ENCODE measurements around the gene ANKRD44. TPM values are rescaled to one million over a fixed set of nuclear protein-coding genes. Genes with fewer than 3 reads are reported as not detected.

The ANKRD44 gene
- total RNA-seq, 1 experiment from 2014 or later: 0.66 TPM

DNA sequence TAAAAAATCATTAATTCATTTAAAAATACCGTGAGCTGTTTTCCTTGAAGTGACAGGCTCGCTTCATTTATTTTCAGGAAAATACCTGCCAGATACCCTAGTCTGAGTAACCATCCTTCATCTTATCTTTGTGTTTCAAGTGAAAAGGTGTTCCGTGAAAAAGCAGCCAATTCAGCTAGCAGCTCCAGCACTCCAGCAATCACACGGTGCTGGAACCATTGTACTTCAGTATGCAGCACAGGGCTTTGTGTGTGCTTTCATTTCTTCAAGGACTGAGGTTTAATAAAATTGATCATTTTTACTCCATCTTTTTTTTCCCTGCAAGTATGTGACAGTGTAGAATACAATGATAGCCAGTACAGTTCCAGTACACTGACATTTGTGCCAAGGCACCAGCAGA is 344.9 kb downstream of the ANKRD44 start:
- DNase-seq: no peak
- no peak overlapping the region for H3K4me3 ChIP-seq
- no peaks in the 10 kb centered on the region for H3K36me3 ChIP-seq
- no peaks in the 10 kb centered on the region for H3K27me3 ChIP-seq
- H3K9me3 ChIP-seq: no peaks in the 10 kb centered on the region

DNA sequence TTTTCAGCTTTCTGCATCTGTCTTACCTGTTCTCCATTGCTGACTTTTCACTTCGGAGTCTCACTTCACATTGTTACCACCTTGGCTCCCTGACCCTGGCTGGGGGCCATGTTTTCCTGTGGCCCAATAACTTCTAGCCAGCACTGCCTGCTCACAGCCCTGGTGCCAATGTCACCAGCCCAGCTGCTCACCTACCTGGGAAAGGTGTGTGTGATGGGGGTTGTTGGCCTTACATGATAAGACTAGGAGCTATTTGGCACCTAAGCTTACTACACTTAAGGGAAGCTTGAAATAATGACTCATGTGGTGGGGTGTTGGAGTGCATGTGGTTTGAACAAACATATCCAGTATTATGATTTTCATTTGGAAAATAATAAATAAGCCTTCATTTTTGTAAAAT is 346.6 kb downstream of the ANKRD44 start:
- no peaks in the 10 kb centered on the region for H3K9me3 ChIP-seq
- no peak overlapping the region for H3K4me3 ChIP-seq
- H3K27me3 ChIP-seq: no peaks in the 10 kb centered on the region
- H3K36me3 ChIP-seq: no peaks in the 10 kb centered on the region
- no peak for DNase-seq

DNA sequence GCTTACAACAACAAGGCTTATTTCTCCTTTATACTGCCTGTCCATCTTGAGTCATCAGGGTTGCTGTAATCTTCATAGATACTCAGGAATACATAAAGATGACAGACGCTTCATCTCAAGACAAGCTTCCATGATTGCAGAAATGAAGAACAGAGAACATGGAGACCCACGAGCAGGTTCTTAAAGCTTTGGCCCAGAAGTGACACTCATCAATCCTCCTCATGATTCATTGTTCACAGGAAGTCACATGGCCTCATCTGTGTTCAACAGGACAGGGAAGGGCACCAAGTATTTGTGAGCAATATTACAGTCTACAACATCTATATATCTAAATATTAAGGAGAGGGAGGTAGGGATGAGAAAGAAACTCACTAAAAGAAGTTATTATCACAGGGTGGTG is 347.5 kb downstream of the ANKRD44 start:
- no peak for DNase-seq

DNA sequence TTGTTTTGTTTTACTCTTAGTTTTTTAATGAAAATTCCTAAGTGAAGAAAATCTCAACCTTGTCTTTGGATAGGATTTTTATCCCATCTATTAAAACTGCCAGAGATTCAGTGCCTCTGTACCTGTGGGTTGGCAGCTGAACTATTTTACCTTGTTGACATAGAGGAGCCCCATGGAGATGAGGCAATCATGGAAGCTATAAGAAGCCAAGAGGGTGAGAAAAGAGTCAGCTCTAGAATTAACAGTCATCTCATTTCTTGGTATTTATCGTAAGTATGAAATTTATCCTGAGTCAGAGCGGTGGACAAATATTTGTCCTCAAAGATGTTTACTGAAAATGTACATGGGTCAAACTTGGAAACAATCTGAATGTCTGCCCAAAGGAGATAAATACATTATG is 348.3 kb downstream of the ANKRD44 start:
- Histone ChIP-seq H3K9me3 (no peaks in the 10 kb centered on the region), H3K4me3 (no peak overlapping the region), H3K36me3 (no peaks in the 10 kb centered on the region), H3K27me3 (no peaks in the 10 kb centered on the region)
- DNase-seq: no peak

More for the DNA sequence above, 347.5 kb downstream of the ANKRD44 start:
- no peak overlapping the region for H3K4me3 ChIP-seq
- no peaks in the 10 kb centered on the region for H3K36me3 ChIP-seq
- no peaks in the 10 kb centered on the region for H3K9me3 ChIP-seq
- no peaks in the 10 kb centered on the region for H3K27me3 ChIP-seq

DNA sequence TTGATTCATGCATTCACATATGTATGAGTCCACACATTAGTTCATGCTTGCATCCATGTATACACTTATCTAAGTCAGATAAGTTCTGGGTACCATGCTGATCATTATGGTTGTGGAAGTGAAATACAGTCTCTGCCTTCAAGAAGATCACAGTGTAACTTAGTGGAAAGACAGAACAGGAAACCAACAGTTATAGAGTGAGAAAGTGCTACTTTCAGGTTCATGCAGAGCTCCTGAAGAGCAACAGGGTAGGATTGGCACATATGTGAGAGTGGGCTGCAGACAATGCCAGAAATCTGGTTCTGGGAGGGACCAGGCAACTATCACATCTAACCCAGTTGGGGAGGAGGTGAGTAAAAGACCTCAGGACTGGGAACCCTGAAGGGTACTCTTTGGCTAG is 348.7 kb downstream of the ANKRD44 start:
- no peak for DNase-seq
- Histone ChIP-seq H3K4me3 (no peak overlapping the region), H3K36me3 (no peaks in the 10 kb centered on the region), H3K9me3 (no peaks in the 10 kb centered on the region), H3K27me3 (no peaks in the 10 kb centered on the region)

DNA sequence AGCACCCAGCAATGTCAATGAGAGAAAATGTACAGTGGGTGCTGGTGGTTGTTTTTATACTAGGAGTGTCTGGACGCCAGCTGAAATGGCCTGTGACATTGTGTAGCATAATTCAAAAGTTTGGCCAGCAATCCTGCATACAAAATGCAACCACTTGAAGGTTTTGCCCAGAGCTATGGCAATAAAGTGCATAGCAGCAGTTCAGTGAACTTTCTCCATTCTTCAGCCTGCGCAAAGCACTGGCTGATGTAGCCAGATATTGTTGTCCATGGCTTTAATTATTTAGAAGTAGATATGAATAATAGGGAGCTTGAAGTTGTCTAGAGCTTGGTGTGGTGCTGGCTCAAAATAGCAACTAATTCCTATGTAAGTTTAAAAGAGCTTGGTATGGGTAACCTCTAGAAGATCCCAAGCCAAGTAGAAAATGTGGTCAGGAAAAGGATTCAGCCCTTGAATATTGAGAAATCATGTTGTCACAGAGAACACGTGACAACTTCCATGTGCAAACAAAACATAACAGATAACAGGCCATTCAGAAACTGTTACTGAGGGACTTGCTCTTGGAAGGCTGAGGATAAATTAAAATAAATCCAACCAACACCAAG is 350.7 kb downstream of the ANKRD44 start:
- H3K9me3 ChIP-seq: no peaks in the 10 kb centered on the region
- DNase-seq: no peak
- no peaks in the 10 kb centered on the region for H3K27me3 ChIP-seq
- H3K36me3 ChIP-seq: no peaks in the 10 kb centered on the region
- no peak overlapping the region for H3K4me3 ChIP-seq

DNA sequence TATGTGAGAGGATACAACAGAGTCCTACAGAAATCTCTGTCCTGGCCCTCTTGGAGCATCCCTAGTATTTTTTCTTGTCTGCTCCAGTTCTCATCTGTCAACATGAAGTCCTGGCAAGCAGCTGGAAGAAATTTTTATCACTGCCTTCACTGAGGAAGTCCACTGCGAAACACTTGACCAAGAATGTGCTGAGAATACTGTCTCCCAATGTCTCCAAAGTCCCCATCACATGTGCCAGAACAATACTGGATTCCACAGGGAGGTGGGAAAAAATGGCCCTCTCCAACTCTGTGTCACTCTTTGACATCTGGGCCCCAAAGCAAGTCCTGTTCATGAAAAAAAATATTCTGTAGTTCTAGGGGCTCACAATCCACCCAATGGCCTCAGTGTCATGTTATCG is 351.3 kb downstream of the ANKRD44 start:
- no peak for DNase-seq
- Histone ChIP-seq H3K4me3 (no peak overlapping the region), H3K27me3 (no peaks in the 10 kb centered on the region), H3K36me3 (no peaks in the 10 kb centered on the region), H3K9me3 (no peaks in the 10 kb centered on the region)

DNA sequence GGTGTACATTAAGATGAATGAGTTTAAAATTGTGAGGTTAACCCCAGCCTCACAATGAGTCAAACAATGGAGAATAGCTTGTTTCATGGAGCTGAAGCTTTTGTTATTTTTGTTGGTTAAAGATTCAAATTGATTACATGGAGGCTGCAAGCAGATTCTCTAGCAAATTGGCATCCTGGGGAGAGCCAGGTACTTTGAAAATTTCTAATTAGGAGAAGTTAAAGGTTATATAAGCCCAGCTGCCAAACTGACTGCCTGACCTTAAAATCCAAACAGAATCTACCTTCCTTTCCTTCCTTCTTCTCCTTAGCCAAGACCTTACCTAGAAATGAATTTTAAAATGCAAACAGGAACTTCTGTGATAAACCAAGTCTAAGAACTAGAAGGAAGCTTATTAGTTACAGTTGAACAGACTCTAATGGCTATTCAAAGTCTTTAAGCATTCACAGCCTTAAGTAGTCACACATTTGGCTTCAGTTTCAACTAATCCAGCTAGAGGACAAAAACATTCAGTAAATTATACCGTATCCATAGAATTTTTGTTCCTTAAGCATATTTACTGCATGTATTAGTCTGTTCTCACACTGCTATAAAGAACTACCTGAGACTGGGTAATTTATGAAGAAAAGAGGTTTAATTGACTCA is 352.6 kb downstream of the ANKRD44 start:
- Histone ChIP-seq H3K36me3 (no peaks in the 10 kb centered on the region), H3K4me3 (no peak overlapping the region), H3K27me3 (no peaks in the 10 kb centered on the region), H3K9me3 (no peaks in the 10 kb centered on the region)
- DNase-seq: no peak

DNA sequence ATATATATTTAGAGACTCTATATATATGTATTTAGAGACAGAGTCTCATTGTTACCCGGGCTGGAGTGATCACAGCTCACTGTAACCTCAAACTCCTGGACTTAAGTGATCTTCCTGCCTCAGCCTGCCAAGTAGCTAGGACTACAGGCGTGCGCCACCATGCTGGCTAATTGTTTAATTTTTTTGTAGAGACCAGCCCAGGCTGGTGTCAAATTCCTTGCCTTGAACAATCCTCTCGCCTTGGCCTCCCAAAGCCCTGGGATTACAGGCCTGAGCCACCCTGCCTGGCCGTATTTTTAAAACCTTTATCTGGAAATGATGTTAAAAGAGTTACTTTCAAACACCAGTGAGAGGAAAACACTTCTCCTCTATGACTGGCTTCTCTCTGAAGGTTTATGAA is 353.1 kb downstream of the ANKRD44 start:
- H3K36me3 ChIP-seq: no peaks in the 10 kb centered on the region
- H3K27me3 ChIP-seq: no peaks in the 10 kb centered on the region
- DNase-seq: no peak
- H3K9me3 ChIP-seq: no peaks in the 10 kb centered on the region
- no peak overlapping the region for H3K4me3 ChIP-seq

DNA sequence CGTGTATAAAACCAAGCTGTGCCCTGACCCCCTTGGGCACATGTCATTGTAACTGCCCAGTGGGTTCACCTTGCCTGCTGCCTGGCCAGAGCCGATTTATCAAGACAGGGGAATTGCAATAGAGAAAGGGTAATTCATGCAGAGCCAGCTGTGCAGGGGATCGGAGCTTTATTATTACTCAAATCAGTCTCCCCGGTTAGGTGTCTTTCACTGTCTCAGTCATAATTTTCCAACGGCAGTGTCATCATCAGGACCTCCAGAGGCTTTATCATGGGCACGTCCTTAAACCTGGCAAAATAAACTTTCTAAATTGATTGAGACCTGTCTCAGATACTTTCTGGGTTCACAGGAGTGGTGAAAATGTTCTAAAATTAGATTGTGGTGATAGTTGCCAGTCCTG is 354.5 kb downstream of the ANKRD44 start:
- Histone ChIP-seq H3K27me3 (no peaks in the 10 kb centered on the region), H3K36me3 (no peaks in the 10 kb centered on the region), H3K4me3 (no peak overlapping the region), H3K9me3 (no peaks in the 10 kb centered on the region)
- no peak for DNase-seq

DNA sequence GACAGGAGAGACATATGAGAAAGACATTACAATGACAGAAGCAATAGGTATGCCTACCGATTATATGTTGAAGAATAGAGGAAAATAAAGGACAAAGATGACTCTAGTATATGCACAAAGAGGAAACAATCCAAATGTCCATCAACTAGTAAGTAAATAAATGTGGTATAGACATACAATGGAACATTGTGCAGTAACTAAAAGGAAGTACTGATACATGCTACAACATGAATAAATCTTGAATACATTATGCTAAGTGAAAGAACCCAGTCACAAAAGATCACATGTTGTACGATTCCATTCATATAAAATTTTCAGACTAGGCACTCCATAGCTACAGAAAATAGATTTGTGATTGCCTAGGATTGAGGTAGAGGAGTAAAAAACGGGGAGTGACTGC is 355.5 kb downstream of the ANKRD44 start:
- Histone ChIP-seq H3K9me3 (no peaks in the 10 kb centered on the region), H3K4me3 (no peak overlapping the region), H3K36me3 (no peaks in the 10 kb centered on the region), H3K27me3 (no peaks in the 10 kb centered on the region)
- DNase-seq: no peak

DNA sequence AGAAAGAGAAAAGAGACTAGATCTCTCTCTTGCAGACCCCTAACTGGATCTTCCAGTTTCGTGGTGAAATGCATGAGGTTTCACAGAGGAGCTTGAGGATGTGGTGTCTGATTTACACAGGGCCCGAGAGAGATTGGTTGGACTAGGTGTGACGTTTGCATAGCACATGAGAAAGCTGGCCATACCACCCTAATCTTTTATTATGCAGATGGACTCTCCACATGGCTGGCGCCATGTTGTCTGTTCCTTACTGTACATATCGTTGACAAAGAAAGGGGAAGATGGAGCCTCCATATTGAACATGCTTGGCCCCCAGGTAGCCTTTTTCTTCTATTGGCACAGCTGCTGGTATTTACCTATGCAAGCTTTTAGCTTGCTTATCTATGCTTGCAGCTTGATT is 356.6 kb downstream of the ANKRD44 start:
- no peaks in the 10 kb centered on the region for H3K36me3 ChIP-seq
- H3K4me3 ChIP-seq: no peak overlapping the region
- H3K9me3 ChIP-seq: no peaks in the 10 kb centered on the region
- no peak for DNase-seq
- H3K27me3 ChIP-seq: no peaks in the 10 kb centered on the region

DNA sequence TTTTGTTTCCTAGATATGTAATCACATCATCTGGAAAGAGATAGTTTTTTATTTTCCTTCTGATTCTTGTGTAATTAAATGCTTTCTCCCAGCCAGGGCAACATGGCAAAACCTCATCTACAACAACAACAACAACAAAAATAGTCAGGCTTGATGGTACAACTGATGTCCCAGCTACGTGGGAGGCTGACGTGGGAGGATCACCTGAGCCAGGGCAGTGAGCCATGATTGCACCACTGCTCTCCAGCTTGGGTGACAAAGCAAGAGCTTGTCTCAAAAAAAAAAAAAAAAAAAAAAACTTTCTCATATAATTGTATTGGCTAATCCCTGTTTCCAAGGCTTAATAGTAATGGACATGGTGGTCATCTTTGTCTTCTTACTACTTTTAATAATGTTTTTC is 357.6 kb downstream of the ANKRD44 start:
- no peaks in the 10 kb centered on the region for H3K36me3 ChIP-seq
- DNase-seq: no peak
- H3K27me3 ChIP-seq: no peaks in the 10 kb centered on the region
- H3K4me3 ChIP-seq: no peak overlapping the region
- no peaks in the 10 kb centered on the region for H3K9me3 ChIP-seq

DNA sequence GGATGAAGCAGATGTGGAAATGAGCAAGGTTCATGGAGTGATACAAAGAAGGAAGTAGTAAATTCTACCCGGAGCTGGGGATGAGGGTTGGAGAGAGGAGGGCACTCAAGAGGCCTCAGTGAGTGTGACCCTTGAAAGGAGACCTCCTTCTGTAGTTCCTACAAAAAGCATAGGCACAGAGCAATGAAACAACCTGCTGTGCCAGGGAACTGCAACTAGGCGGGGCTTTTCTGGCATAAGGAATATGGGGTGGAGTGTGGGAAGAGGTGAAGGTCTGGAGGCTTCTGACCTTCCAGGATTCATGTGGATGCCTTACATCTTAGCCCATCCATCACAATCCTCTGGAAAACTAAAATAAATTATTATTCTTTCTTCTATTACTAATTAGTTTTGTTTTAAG is 358.6 kb downstream of the ANKRD44 start:
- H3K27me3 ChIP-seq: no peaks in the 10 kb centered on the region
- no peak for DNase-seq

DNA sequence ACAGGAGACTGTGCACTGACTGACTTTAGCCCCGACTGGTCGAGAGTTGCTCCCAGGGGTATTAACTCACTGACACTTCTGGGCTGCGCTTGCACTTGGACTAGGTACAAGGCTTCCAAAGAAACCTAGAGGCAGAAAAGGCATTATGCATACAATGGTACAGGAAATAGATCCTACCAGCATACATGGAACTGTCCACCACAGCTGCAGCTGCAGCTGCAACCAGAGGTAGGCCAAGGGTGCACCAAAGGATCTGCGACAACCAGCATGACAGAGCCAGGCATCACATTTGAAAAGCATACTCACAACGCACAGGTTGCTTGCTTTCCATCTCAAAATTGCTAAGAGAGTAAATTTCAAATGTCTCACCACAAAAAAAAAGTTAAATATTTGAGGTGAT is 361.5 kb downstream of the ANKRD44 start:
- H3K9me3 ChIP-seq: no peaks in the 10 kb centered on the region
- no peak for DNase-seq
- H3K27me3 ChIP-seq: no peaks in the 10 kb centered on the region
- H3K4me3 ChIP-seq: no peak overlapping the region
- no peaks in the 10 kb centered on the region for H3K36me3 ChIP-seq

More for the DNA sequence above, 358.6 kb downstream of the ANKRD44 start:
- Histone ChIP-seq H3K4me3 (no peak overlapping the region), H3K36me3 (no peaks in the 10 kb centered on the region), H3K9me3 (no peaks in the 10 kb centered on the region)

DNA sequence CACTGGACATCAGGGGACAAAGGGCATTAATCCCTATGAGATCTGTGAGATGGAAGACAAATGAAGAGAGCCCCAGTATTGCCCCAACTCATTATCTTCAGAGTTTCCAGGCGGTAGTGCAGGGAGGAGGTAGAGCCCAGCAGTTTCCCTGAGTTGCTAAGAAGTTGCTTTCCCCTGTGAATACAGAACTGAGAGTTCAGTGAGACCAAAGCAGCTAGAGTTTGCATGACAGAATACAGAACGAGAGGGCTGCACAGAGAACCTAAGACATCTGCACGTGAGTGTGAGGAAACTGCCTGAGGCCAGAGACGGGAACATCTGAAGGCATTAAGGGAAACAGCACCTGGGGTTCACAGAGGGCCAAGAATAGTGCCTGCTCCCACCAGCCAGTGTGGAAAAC is 366.0 kb downstream of the ANKRD44 start:
- H3K4me3 ChIP-seq: no peak overlapping the region
- DNase-seq: no peak
- no peaks in the 10 kb centered on the region for H3K9me3 ChIP-seq
- no peaks in the 10 kb centered on the region for H3K27me3 ChIP-seq
- no peaks in the 10 kb centered on the region for H3K36me3 ChIP-seq

DNA sequence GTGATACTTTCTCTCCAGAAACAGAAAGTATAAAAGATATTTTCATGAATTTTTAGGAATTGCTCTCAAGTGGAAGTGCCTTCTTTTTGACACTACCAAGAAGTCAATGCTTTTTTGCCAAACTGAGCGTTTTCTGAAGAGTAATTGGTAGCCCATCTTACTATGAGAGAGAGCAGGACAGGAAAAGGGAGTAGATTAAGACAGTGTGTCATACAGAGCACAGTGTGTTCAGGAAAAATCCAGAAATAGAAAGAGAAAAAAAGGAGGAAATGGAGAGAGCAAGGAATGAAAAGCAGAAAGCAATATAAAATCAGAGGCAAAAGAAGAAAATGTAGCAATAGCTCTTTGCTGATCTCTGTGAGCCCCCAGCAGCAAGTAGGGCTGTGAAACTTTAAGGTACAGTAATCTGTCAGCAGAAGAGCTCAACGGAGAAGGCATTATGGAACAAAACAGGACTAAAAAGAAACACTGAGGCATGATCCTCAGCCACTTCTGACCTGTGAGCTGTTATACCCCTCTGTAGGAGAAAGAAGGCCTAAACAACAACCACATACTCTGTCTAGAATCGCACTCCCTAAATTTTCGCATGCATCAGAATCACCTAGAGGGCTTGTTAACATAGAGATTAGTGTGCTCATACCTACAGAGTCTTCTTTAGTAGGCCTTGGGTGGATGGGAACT is 369.0 kb downstream of the ANKRD44 start:
- Histone ChIP-seq H3K27me3 (no peaks in the 10 kb centered on the region), H3K9me3 (no peaks in the 10 kb centered on the region), H3K4me3 (no peak overlapping the region), H3K36me3 (no peaks in the 10 kb centered on the region)
- DNase-seq: no peak

DNA sequence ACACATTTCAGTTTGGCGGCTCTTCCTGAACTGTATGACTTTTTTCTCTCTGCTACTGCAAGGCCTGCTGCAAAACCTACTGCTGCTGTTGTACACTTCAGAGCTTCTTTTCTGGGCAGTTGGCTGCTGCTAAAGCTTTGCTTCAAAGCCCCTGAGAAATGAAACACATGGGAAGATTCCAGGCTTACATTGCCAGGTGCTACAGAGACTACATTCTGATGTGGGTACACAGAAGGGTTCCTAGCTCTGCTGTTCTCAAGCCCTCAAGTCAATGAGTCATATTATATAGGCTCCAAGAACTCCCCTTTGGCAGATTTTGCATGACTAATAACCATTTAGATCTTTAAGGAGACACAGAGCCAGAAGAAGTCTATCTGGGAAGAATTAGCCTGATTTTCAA is 371.2 kb downstream of the ANKRD44 start:
- H3K36me3 ChIP-seq: no peaks in the 10 kb centered on the region
- H3K9me3 ChIP-seq: no peaks in the 10 kb centered on the region
- no peaks in the 10 kb centered on the region for H3K27me3 ChIP-seq
- H3K4me3 ChIP-seq: no peak overlapping the region
- DNase-seq: peak; percentile 8
